ENCODE results near the gene LRRC55. TPM values are rescaled to one million over a fixed set of nuclear protein-coding genes. Genes with fewer than 3 reads are reported as not detected.

The LRRC55 gene
- total RNA-seq, 1 donor from 2014 or later: 1.4 TPM

DNA sequence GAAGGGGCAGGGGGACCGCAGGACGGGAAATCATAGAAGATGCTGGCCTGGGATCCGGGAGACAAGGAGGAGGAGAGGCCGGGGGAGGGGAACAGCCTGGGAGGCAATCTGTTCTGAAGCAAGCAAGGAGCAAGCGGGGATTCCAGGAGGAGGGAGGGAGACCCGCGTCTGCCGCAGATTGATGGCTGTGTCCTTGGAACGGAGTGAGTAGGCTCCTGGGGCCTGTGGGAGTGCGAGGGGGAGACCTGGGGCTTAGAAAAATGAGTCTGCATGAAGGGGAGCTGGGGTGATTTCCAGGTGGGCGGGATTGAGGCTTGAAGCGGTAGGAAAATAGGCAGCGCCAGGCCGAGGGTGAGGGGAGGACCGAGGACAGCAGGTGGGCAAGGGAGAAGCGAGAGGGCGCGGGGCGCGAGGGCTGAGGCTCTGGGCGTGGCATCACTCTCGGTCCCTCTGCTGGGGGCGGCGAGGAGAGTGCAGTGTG lies 1.6 kb upstream of the LRRC55 start:
- H3K27ac ChIP-seq: no peak overlapping the region
- peak overlapping the region; percentile 51 for H3K4me3 ChIP-seq
- peak overlapping the region; percentile 96 for H2AFZ ChIP-seq (replicated peaks)
- H3K36me3 ChIP-seq: no peaks in the 10 kb centered on the region
- H3K9ac ChIP-seq: no peak overlapping the region
- no peaks in the 10 kb centered on the region for H3K79me2 ChIP-seq (ENCODE audit: low read depth)
- Mint-ChIP-seq H3K27ac (peak overlapping the region; percentile 95), H3K4me3 (peak overlapping the region; percentile 85), H3K4me1 (peaks cover 28% of the 10 kb centered on the region), H3K36me3 (peaks cover 8% of the 10 kb centered on the region), H3K9me3 (no peaks in the 10 kb centered on the region), H3K27me3 (ENCODE audit: insufficient read depth, low read depth) (peaks cover 11% of the 10 kb centered on the region)
- peak; percentile 60 for DNase-seq (ENCODE audit: low spot score)
- H3F3A ChIP-seq (ENCODE audit: low read depth): peaks cover 11% of the 10 kb centered on the region
- no peaks in the 10 kb centered on the region for H3K9me3 ChIP-seq (ENCODE audit: low read depth)
- H3K27me3 ChIP-seq: peaks cover 12% of the 10 kb centered on the region
- H4K20me1 ChIP-seq (ENCODE audit: low read depth): no peaks in the 10 kb centered on the region
- H3K4me1 ChIP-seq: peaks cover 22% of the 10 kb centered on the region
- H3K4me2 ChIP-seq: peak overlapping the region; percentile 89
- no peak for TF ChIP-seq CTCF (IDR thresholded peaks at IDR 0.05)
- no peak for TF ChIP-seq EZH2phosphoT487 (IDR thresholded peaks at IDR 0.05)
- TF ChIP-seq EZH2 (IDR thresholded peaks at IDR 0.05): no peak

DNA sequence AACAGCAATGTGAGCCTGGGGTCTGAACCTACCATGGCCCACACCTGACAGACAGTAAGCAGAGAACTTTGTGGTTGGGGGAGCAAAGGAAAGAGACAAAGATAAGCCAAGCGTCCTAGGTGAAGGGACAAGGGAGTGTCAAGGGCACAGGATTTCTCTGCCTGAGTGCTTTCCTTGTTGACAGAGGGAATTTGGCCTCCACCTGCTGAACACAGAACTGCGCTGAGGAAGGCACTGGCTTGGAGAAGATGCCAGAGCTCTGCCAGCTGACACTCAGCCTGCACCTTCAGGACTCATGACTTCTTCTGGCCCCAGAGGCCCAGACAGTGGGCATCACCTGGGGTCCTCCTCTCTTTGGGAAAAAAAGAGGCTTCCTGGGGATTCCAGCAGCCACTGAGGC lies 789 bp upstream of the LRRC55 start:
- Histone ChIP-seq H3K79me2 (ENCODE audit: low read depth) (no peaks in the 10 kb centered on the region), H3K4me1 (peaks cover 22% of the 10 kb centered on the region), H3K4me3 (peak overlapping the region; percentile 51), H4K20me1 (ENCODE audit: low read depth) (no peaks in the 10 kb centered on the region), H3K27me3 (peaks cover 12% of the 10 kb centered on the region), H3K27ac (no peak overlapping the region), H3K36me3 (no peaks in the 10 kb centered on the region), H3K9me3 (ENCODE audit: low read depth) (no peaks in the 10 kb centered on the region), H3K4me2 (peak overlapping the region; percentile 89), H3F3A (ENCODE audit: low read depth) (peaks cover 11% of the 10 kb centered on the region), H2AFZ (replicated peaks) (no peak overlapping the region), H3K9ac (no peak overlapping the region)
- no peaks in the 10 kb centered on the region for H3K9me3 Mint-ChIP-seq
- H3K27ac Mint-ChIP-seq: peak overlapping the region; percentile 95
- peaks cover 12% of the 10 kb centered on the region for H3K36me3 Mint-ChIP-seq
- H3K4me1 Mint-ChIP-seq: peaks cover 28% of the 10 kb centered on the region
- no peak for TF ChIP-seq CTCF (IDR thresholded peaks at IDR 0.05)
- TF ChIP-seq EZH2 (IDR thresholded peaks at IDR 0.05): no peak
- no peak for TF ChIP-seq EZH2phosphoT487 (IDR thresholded peaks at IDR 0.05)
- peak overlapping the region; percentile 85 for H3K4me3 Mint-ChIP-seq
- peaks cover 11% of the 10 kb centered on the region for H3K27me3 Mint-ChIP-seq (ENCODE audit: insufficient read depth, low read depth)
- no peak for DNase-seq (ENCODE audit: low spot score)

DNA sequence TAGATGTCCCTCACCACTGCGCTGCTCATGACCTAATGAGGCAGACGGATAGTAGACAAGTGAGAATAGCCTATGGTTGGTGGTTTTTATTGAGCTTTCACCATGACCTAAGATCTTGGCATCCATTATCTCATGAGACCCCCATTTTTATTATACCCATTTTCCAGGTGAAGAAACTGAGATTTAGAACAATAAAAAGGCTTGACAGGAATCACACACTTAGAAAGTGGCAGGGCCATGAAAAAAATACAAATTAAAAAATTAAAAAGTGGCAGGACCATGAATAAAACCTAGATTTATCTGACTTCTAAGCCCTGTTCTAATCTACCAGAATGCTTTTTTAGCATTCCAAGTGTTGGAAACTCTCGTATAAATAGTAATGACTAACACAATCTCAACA lies 1.1 kb downstream of the LRRC55 start:
- Histone ChIP-seq H3K27me3 (peaks cover 12% of the 10 kb centered on the region), H3K27ac (no peak overlapping the region), H3K4me1 (peaks cover 22% of the 10 kb centered on the region), H3K4me2 (no peak overlapping the region), H2AFZ (replicated peaks) (no peak overlapping the region), H3F3A (ENCODE audit: low read depth) (peaks cover 11% of the 10 kb centered on the region), H4K20me1 (ENCODE audit: low read depth) (no peaks in the 10 kb centered on the region), H3K79me2 (ENCODE audit: low read depth) (no peaks in the 10 kb centered on the region), H3K36me3 (no peaks in the 10 kb centered on the region), H3K4me3 (no peak overlapping the region), H3K9ac (no peak overlapping the region), H3K9me3 (ENCODE audit: low read depth) (no peaks in the 10 kb centered on the region)
- DNase-seq (ENCODE audit: low spot score): no peak
- H3K27me3 Mint-ChIP-seq (ENCODE audit: insufficient read depth, low read depth): peaks cover 12% of the 10 kb centered on the region
- no peak overlapping the region for H3K27ac Mint-ChIP-seq
- H3K36me3 Mint-ChIP-seq: peaks cover 18% of the 10 kb centered on the region
- peaks cover 2% of the 10 kb centered on the region for H3K9me3 Mint-ChIP-seq
- H3K4me1 Mint-ChIP-seq: peaks cover 28% of the 10 kb centered on the region
- TF ChIP-seq EZH2phosphoT487 (IDR thresholded peaks at IDR 0.05): no peak
- no peak for TF ChIP-seq EZH2 (IDR thresholded peaks at IDR 0.05)
- TF ChIP-seq CTCF (IDR thresholded peaks at IDR 0.05): no peak
- no peak overlapping the region for H3K4me3 Mint-ChIP-seq

Data from neural progenitor cell (in vitro differentiated cells).